Suprapubic skin (tissue), 4 donors: Measurements from ENCODE around the gene CTNNBL1.

ENCODE experiments used
- CTCF ChIP-seq, 2 donors: fragments of 200-600 bp in 1 of 2; fragments of 450-650 bp in 1 of 2; sonication (generic) in 1 of 2; IDR thresholded peaks; one replicate each; pipeline ENCODE4 v1.5.1; 2016 to 2019; ENCODE audit warnings: antibody characterized with exemption in 2 of 2, mild to moderate bottlenecking in 1 of 2, moderate library complexity in 1 of 2
- EP300 ChIP-seq: sonication (generic); formaldehyde crosslinking; IDR thresholded peaks from one replicate; pipeline ENCODE4 v1.6.1; 2017; ENCODE audit warnings: antibody characterized with exemption
- POLR2A ChIP-seq, 2 donors: fragments of 450-650 bp; IDR thresholded peaks; one replicate each; pipeline ENCODE4 v1.6.1; 2017; ENCODE audit warnings: antibody characterized with exemption in 2 of 2, mild to moderate bottlenecking in 2 of 2, moderate library complexity in 2 of 2
- POLR2AphosphoS5 ChIP-seq, 3 donors: sonication (generic); formaldehyde crosslinking; IDR thresholded peaks; one replicate each; pipeline ENCODE4 v1.6.1; 2017; ENCODE audit warnings: antibody characterized with exemption in 3 of 3

DNA sequence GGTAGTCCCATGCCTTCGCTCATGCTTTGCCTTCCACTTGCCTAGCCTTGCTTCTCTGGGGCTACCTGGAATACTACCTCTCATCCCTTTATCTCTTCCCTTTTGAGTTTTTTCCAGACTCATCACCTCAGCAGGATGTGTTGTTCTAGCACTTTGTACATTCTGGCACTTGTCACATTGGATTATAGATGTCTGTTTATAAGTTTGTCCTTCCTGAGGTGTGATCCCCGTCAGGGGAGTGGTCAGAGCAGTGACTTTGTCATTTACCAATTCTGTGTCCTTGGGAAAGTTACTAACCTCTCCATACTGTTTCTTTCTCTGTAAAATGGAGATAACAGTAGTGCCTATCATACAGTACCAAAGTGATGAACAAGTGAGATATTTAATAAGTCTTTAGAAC lies 66.5 kb downstream of the CTNNBL1 start:
- TF ChIP-seq POLR2A (IDR thresholded peaks at IDR 0.05) (no peak), EP300 (no peak), CTCF (IDR thresholded peaks at IDR 0.05) (no peak), POLR2AphosphoS5 (IDR thresholded peaks at IDR 0.05) (no peak)
